SKM-1 (cell line): ENCODE results near the gene POLE.

ENCODE experiments used
- DNase-seq: peaks from one replicate; lab custom pipeline; 2025; ENCODE audit not compliant: unreplicated experiment; lab: John Stamatoyannopoulos, UW

POLE gene

GRCh38 chr12:132686825-132687210 lies 324 bp downstream of the POLE start:
- DNase-seq, result no peak

GRCh38 chr12:132685400-132685799 lies 1.7 kb downstream of the POLE start:
- DNase-seq, result no peak

- DNase-seq, result no peak
Observed at GRCh38 chr12:132677492-132677891, 9.7 kb downstream of the POLE start.

GRCh38 chr12:132675757-132676432 lies 11.2 kb downstream of the POLE start:
- DNase-seq, result no peak

GRCh38 chr12:132674561-132674960 lies 12.6 kb downstream of the POLE start:
- no peak for DNase-seq

GRCh38 chr12:132673288-132674179 lies 13.6 kb downstream of the POLE start:
- DNase-seq, result no peak

- no peak for DNase-seq
Observed at GRCh38 chr12:132672678-132673077, 14.5 kb downstream of the POLE start.

GRCh38 chr12:132672116-132672515 lies 15.0 kb downstream of the POLE start:
- no peak for DNase-seq

- DNase-seq, result no peak
Observed at GRCh38 chr12:132669166-132669879, 17.8 kb downstream of the POLE start.

- DNase-seq, result no peak
Observed at GRCh38 chr12:132668191-132669088, 18.7 kb downstream of the POLE start.

- no peak for DNase-seq
Observed at GRCh38 chr12:132665794-132666193, 21.3 kb downstream of the POLE start.

GRCh38 chr12:132665149-132665491 lies 22.0 kb downstream of the POLE start:
- no peak for DNase-seq

- no peak for DNase-seq
Observed at GRCh38 chr12:132664206-132665148, 22.7 kb downstream of the POLE start.

GRCh38 chr12:132662901-132663755 lies 24.0 kb downstream of the POLE start:
- DNase-seq, result no peak

GRCh38 chr12:132661972-132662371 lies 25.2 kb downstream of the POLE start:
- DNase-seq, result no peak

GRCh38 chr12:132660996-132661395 lies 26.1 kb downstream of the POLE start:
- DNase-seq, result no peak

- no peak for DNase-seq
Observed at GRCh38 chr12:132660052-132660451, 27.1 kb downstream of the POLE start.

- no peak for DNase-seq
Observed at GRCh38 chr12:132659146-132659545, 28.0 kb downstream of the POLE start.
